Esophagus muscularis mucosa (tissue), 4 donors: ENCODE results near the gene SKP2.

Source experiments
- CTCF ChIP-seq, 3 experiments: fragments of 200-600 bp in 2 of 3; fragments of 450-650 bp in 1 of 3; sonication (generic) in 2 of 3; IDR thresholded peaks; one replicate each; pipeline ENCODE4 v1.5.1; 2017 to 2019; ENCODE audit warnings: antibody characterized with exemption in 3 of 3, mild to moderate bottlenecking in 2 of 3, moderate library complexity in 1 of 3
- EP300 ChIP-seq: sonication (generic); formaldehyde crosslinking; IDR thresholded peaks from one replicate; pipeline ENCODE4 v1.6.1; 2017; ENCODE audit warnings: antibody characterized with exemption
- POLR2A ChIP-seq: fragments of 450-650 bp; IDR thresholded peaks from one replicate; pipeline ENCODE4 v1.6.1; 2017; ENCODE audit warnings: antibody characterized with exemption, moderate library complexity, mild to moderate bottlenecking, low read depth

GRCh38 chr5:36198281-36198680 lies 46.4 kb downstream of the SKP2 start:
- TF ChIP-seq CTCF (IDR thresholded peaks at IDR 0.05) (no peak), POLR2A (no peak), EP300 (no peak)
